HG03135 (cell line): ENCODE data around the gene MRPL40.

Experiments
- ATAC-seq: cut with Tn5 transposase; IDR thresholded peaks from one replicate; pipeline ENCODE4 v1.9.1; 2021; ENCODE audit warnings: mild to moderate bottlenecking, moderate library complexity; ENCODE audit not compliant: unreplicated experiment

Gene MRPL40

GRCh38 chr22:19479355-19480172 lies 47.2 kb downstream of the MRPL40 start, which contains the start of gene CDC45:
Gene CDC45 (plus strand): TSS chr22:19479920. CDS start chr22:19479969, 49 bp downstream.
- peak; percentile 84 for ATAC-seq

DNA sequence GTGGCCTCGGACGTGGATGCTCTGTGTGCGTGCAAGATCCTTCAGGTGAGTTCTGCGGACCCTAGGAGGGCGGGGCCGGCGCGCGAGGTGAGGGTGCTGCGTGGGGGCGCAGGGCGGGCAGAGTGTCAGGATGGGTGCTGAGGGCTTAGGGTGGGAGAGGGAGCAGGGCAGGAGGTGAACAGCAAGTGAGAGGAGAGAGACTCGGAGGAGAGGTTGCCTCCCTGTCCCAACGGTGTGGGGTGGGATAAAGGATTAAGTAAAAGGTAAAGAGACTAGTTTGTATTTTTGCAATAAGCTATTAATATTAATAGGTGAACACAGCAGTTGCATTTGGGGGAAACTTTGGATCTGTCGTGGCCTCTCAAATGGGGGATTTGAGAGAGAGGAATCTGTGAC lies 47.8 kb downstream of the MRPL40 start:
- ATAC-seq, result peak; percentile 3

DNA sequence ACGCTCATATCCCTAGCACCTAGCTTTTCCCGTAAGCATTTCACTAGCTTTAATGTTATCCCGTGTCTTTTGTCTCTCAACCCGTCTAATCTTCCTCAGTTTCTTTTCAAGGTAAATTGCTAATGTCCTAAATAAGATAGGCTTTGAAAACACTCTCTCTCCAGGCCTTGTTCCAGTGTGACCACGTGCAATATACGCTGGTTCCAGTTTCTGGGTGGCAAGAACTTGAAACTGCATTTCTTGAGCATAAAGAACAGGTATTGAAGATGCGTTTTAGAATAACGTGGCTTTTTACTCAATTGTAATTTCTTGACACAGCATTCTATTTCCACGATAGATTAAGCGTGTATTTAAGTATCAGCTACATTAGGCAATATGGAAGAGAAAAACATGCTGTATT lies 48.4 kb downstream of the MRPL40 start:
- no peak for ATAC-seq

- ATAC-seq, result no peak
These were observed 50.0 kb downstream of the MRPL40 start for GRCh38 chr22:19482297-19482696.

DNA sequence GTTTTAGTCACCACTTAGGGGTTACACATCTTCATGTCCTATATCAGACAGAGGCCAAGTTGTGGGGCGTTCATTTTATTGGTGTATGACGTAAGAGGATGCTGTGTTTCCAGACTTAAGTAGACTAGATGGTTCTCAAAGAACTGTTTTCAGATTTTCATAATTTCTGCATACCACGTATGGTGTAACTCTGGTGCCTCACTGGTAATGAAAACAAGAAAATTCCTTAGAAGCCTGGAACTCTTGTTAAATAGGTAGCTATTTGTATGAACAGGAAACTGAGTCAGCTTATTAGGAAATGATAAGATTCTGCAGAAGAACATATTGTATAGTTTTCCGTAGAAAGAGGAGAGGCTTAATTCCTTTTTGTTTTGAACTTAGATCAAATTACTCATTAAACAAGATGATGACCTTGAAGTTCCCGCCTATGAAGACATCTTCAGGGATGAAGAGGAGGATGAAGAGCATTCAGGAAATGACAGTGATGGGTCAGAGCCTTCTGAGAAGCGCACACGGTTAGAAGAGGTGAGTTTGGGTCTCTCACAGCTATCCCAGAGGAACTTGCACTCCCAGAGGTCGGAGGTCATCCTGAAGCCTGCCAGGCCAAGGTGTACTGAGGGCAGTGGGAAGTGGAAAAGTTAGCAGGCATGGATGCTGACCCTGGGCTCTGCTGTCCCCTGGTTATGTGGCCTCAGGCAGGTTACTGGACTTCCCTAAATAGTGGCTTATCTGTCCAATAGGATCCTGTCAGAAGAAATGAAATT lies 51.3 kb downstream of the MRPL40 start:
- no peak for ATAC-seq
